CD4-positive, alpha-beta T cell treated with Interleukin-17A for 4 hours (primary cell): ENCODE measurements around the gene RNF138.
"Not testable (repeated sequence)": the region's sequence is repeated elsewhere in the genome, so short reads cannot be mapped to it uniquely, and the experiment has no call there.

Experiments used
- DNase-seq: peaks from one replicate; pipeline ENCODE4 v3.0.0-alpha.2; 2020; ENCODE audit warnings: mixed read lengths

Gene RNF138

DNA sequence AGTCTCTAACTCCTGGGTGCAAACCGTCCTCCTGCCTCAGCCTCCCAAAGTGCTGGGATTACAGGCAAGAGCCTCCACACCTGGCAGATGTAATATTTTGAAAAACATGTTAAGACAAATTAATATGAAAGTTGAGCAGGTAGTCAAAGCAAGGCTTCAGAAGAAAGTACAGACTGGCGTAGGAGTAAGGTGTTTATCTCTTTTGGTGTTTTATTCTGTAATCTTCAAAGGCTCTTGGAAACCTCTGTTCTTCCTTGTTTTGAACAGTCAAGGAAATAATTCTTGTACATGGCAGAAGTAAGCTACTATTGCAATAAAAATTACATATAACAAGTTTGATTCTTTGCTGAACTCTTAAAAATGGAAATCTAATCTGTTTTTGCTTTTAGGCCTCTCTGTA is 5.3 kb downstream of the RNF138 start:
- no peak for DNase-seq

DNA sequence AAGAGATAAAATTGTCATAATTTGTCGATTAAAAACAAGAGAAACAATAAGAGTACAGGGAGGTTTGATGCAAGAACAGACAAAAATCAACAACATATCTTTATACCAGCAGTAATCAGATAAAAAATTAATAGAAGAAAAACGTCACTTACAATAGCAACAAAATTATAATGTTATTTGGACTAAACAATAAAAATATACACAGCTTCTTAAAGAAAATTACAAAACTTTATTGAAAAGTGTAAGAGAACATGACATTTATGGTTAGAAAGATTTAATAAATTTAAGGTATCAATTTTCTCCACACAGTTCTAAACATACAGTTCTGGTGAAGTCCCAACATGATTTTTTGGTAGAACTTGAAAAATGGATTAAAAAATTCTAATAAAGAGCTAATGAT is 12.8 kb downstream of the RNF138 start:
- DNase-seq = no peak

DNA sequence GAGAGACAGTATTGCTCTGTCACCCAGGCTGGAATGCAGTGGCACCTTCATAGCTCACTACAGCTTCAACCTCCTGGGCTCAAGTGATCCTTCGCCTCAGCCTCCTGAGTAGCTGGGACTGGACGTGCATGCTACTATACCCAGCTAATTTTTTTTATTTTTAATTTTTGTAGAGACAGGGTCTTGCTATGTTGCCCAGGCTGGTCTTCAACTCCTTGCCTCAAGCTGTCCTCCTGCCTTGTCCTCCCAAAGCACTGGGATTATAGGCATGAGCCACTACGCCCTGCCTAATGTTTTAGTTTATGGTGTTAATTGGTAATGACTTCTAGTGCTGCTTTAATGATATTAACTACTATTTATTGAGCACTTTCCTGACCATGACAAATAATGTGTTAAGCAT is 18.3 kb downstream of the RNF138 start:
- DNase-seq = no peak

DNA sequence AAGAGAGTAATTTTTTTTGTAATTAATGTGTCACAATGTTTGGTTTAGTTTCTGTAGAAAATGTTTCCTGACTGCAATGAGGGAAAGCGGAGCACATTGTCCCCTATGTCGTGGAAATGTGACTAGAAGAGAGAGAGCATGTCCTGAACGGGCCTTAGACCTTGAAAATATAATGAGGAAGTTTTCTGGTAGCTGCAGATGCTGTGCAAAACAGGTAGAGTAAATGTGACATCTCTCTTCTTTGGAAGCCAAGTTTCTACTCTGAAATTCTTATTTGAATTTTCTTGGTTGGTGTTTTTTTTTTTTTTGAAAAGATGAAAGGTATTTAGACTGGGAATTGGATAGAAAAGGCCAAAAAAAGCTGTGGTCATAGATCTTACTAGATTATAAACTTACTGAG is 20.0 kb downstream of the RNF138 start:
- no peak for DNase-seq

DNA sequence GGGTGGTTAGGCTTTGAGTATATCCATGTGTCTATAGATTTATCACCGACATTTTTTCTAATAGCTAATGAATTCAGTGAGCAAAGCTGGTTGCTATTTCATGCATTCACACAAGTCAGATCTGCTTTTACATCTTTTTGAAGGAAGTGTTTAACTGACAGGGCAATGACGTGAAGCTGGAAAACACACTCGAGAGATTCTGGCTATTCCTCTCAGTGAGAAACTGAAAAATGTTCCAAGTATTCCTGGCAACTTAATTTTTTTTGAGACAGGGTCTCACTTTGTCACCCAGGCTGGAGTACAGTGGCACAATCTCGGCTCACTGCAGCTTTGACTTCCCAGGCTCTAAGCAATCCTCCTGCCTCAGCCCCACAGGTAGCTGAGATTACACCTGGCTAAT is 21.2 kb downstream of the RNF138 start:
- no peak for DNase-seq

DNA sequence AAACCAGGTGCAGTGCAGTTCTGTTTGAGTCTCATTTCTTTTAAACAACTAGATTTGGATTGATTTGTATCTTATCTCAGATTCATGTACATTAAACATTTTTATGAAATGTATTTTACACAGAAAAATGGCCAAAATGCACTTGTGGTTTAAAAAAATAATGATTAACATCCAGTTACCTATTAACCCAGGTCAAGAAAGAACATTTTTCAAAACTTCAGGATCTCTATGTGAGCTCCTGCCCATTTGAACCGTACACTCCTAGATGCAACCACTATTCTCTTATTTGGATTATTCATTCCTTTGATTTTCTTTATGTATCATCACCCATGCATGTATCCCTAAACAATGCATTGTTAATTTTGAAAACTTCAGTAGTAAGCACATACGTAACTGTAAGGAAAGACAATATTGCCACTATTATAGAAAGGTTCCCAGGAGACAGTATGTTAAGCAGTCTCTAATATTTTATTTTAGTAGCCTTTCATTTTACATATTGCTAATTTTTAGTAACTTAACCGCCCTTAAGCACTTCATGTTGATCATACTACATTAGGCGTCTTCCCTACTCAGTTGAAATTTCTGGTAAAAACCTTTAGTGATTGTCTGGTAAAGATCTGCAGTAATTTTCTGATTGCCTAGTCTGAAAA is 22.7 kb downstream of the RNF138 start:
- DNase-seq = no peak

DNA sequence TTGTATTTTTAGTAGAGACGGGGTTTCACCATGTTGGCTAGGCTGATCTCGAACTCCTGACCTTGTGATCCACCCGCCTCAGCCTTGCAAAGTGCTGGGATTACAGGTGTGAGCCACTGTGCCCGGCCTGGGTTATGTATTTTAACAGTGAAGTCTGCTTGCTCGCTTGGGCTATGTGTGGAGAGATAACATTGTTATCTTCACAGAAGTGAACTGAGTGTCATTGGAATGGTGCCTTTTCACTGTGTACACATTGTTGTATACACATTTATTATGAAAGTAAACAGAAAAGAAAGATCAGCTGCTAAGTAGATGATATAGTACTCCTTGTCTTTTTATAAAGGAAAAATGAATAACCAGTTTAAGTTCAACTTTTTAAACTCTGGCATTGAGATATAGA is 30.4 kb downstream of the RNF138 start:
- no peak for DNase-seq

DNA sequence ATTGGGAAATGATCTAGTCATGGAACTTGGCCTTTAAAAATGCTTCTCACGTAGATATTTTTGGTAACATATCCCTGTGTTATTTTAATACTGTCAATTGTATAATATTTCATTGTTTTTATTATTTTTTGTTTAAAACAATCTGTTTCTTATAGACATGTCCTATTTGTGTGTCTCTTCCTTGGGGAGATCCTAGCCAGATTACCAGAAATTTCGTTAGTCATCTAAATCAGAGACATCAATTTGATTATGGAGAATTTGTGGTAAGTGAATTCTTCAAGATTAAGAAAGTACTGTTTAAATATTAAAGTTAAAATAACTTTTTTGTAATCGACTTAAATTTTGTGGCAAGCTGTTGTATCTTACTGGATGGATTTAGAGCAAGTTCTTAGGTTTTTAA is 34.9 kb downstream of the RNF138 start:
- no peak for DNase-seq

DNA sequence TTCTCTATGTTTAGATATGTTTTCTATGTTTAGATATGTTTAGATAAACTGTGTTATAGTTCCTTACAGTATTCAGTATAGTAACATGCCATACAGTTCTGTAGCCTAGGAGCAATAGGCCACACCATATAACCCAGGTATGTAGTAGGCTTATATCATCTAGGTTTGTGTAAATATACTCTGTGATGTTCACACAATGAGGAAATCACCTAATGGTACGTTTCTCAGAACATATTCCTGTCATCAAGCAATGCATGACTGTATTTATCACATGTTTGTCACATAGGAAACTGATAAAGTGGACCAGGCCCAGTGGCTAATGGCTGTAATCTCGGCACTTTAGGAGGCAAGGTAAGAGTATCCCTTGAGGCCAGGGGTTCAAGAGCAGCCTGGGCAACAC is 44.0 kb downstream of the RNF138 start:
- no peak for DNase-seq

DNA sequence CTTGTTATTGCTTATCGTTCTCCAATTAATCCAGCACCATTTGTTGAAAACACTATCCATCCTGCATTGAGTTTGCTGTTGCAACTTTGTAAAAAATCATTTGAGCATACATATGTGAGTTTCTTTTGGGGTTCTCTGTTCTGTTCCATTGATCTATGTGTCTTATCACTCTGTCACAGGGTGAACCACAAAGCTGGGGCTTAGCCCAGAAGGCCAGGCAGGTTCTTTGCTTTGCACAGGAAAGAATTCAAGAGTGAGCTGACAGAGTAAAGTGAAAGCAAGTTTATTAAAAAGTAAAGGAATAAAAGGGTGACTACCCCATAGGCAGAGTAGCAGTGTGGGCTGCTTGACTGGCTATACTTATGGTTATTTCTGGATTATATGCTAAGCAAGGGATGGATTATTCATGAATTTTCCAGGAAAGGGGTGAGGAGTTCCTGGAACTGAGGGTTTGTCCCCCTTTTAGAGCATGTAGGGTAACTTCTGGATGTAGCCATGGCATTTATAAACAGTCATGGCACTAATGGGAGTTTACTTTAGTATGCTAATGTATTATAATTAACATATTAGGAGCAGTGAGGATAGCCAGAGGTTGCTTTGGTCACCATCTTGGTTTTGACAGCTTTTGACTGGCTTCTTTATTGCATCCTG is 46.8 kb downstream of the RNF138 start:
- no peak for DNase-seq

DNA sequence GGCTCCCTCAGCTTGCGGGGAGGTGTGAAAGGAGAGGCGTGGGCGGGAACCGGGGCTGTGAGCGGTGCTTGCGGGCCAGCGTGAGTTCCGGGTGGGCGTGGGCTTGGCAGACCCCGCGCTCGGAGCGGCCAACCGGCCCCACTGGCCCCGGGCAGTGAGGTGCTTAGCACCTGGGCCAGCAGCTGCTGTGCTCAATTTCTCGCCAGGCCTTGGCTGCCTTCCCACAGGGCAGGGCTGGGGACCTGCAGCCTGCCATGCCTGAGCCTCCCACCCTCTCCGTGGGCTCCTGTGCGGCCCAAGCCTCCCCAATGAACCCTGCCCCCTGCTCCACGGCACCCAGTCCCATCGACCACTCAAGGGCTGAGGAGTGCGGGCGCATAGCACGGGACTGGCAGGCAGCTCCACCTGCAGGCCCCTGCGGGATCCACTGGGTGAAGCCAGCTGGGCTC is 48.2 kb downstream of the RNF138 start:
- no peak for DNase-seq

DNA sequence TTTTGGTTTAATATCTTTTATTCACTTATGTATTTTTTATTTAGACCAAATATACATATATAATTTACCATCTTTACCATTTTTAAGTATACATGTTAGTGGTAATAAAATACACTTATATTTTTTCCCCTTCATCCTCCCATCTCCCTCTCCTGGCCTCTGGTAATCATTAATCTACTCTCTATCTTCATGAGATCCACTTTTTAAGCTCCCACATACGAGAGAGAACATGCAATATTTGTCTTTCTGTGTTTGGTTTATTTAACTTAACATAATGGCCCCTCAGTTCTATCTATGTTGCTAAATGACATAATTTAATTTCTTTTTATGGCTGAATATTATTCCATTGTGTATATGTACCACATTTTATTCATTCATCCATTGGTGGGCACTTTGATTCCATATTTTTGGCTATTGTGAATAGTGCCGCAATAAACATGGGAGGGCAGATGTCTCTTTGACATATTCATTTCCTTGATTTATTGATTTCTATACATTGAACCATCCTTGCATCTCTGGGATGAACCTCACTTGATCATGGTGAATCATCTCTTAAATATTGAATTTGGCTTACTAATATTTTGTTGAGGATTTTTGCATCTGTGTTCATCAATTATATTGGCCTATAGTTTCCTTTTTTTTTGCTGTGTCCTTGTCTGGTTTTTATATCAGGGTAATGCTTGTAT is 56.7 kb downstream of the RNF138 start:
- DNase-seq = no peak

DNA sequence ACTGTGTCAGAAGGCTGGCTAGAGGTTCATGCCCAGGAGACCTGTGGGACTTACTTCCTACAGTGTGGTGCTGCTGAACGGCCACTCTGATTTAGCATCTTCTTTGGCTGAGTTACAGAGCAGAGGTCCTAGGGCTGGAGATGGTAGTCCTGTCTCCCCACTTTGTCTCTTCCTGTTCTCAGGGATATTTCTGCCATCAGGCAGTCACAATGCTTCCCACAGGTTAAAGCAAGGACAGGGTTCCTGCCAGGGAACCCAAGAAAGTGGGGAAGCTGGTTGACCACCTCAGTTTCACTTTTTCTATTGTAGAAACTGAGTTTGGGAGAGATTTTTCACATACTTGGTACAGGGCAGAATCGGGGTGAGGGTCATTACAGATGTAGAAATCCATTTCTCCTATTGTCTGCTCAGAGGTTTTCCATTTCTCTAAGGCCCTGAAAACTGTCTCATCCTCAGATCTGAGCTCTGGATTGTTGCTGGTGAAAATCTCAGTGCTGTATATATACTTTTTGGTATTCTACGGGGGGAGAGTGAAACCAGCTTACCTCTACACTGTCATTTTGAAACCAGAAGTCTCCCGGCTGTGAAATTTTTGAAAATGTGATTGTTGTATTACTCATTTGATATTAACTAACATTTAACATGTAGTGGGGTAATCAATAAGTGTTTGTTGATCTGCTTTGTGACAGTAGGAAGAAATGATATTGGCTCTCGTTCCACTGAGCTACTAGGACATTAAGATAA is 61.2 kb downstream of the RNF138 start:
- DNase-seq = no peak

DNA sequence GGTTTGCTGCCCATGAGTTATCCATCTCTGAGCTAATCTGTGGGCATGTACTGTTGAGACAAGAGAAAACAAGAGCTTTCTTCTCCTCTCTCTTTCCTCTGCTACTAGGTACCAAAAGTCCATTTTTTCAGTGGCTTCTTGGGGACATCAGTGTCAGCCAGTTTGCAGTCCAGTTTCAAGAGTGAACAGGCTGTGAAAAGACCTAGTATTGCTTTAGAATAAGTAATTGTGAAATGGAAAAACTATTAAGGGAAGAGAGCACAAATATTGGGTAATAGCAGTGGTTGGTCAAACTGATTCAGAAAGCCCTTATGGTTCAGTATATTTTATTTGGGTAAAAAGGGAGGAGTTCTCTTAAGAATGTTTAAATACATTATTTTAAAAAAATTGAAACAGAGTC is 65.2 kb downstream of the RNF138 start:
- no peak for DNase-seq

DNA sequence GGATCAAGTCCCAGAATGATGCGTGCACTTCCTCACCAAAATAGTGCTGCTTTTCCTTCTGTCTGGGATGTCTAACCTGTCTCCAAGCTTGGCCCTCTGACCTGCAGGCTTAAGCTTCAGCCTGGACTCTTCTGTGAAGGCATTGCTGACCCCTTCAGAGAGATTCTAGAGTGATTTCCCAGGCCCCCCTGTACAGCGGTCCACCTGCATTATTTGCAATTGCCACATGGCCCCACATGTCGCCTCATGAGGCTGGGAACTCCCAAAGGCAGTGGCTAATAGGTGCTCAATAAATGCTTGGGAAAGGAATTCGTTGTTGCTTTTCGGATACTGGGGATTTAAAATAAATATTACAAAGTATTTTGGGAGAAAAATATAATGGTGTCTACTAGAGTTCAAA is 65.9 kb downstream of the RNF138 start:
- no peak for DNase-seq

DNA sequence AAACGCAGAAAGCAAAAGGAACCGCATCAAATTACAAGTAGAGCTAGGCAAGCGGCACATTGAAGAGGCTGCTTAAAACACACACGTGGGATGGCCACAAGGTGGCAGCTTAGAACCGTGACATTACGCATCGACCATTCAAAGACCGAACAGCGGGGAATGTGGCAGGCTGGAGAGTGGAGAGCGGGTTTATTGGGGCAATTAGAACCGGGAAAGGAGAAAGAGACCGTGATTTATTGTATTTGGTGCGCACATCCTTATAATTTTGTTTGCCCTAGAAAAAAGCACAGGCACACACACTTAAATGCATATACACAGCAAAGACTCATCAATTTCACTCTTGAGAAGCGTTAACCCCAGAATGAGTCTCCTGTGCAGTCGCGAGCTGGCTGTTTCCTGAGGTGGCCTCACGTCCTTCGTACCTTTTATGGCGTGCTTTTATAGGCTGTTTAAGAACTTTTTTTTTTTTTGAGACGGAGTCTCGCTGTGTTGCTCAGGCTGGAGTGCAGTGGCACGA is 66.5 kb downstream of the RNF138 start:
- peak; percentile 80 for DNase-seq

DNA sequence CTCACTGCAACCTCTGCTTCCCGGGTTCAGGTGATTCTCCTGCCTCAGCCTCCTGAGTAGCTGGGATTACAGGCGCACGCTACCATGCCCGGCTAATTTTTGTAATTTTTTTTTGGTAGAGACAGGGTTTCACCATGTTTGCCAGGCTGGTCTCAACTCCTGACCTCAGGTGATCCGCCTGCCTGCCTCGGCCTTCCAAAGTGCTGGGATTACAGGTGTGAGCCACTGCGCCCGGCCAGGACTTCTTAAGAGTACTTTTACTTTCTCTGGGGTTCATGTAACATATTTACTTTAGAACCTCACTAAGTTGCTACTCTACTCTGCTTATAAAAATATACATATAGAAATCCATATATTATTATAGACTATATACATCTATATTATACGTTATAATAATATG is 67.0 kb downstream of the RNF138 start:
- not testable (repeated sequence) for DNase-seq

DNA sequence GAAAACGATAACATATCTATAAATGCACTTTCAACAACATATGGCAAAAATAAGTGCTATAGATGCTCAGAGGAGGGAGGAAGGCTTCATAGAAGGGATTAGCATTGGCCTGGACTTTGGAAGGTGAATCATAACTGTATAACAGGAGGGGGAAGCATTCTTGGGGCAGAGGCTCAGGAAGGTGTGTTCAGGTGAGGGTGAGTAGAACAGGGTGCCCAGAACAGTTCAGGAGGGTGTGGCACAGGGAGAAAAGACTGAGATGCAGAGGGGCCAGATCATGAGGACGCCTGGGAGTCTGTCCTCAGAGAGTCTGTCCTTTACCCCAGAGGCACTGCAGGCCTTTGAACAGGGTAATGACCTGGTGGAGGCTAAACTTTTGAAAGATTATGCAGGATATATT is 68.9 kb downstream of the RNF138 start:
- no peak for DNase-seq

DNA sequence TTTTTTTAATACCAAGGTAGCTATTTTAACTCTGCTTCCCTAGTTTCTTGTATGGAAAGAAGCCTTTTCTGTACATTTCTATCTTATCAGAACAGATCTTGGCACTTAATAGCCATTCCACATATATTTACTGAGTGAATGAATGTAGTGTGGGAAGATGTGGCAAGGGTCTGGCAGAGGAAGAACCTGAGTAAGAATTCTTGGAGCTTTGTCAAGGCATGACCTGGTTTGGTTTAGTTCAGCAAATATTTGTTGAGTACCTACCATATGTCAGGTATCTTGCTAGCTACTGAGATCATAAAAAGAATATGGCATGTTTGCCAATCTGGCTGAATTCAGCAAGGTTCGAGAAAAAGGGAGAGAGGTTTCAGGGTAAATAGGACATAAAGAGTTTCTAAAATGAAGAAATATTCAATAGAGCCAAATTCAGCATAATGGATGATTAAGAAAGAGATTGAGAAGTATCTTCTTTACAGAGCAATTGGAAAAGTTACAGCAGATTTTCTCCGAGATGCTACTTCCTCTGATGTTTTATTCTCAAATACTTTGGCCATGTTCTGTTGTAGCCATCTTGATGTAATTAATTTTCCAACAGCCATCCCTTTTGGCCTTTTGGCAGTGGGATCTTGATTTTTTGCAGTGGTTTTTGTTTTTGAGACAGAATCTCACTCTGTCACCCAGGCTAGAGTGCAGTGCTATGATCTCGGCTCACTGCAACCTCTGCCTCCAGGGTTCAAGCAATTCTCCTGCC is 76.5 kb downstream of the RNF138 start:
- no peak for DNase-seq

DNA sequence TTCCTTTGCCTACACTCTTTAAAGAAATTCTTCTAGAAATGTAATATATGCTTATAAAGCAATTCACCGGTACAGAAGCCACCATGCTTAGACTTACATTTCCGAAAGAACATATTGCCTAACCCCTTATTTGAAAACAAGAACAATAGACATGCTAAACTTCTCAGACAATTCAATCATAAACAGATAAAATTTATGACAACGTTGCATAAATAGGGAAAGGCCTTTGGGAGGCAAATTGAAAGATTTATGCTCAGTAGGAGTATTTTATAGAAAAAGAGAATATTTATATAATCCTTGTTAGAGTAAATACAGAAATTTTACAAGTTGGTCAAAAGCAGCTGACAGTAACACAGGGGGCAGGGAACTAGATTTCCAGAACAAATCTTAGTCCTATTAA is 82.0 kb downstream of the RNF138 start:
- no peak for DNase-seq

DNA sequence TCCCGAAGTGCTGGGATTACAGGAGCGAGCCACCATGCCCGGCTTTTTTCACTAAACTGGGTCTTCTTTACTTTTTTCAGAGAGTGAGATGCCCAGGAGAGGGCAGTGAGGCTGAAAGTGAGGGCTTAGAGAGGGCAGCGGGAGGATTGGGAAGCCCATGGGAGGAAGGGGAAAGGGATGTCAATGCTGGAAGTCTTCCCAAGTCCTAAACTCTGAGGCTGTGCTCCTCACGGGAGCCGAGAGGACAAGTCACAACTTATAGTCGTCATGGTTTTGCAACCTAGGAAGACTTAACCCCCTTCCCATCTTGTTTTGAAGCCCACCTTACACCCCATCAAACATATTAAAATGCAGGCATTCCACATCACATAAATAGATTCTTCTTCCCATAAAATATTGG is 83.0 kb downstream of the RNF138 start:
- DNase-seq = no peak

DNA sequence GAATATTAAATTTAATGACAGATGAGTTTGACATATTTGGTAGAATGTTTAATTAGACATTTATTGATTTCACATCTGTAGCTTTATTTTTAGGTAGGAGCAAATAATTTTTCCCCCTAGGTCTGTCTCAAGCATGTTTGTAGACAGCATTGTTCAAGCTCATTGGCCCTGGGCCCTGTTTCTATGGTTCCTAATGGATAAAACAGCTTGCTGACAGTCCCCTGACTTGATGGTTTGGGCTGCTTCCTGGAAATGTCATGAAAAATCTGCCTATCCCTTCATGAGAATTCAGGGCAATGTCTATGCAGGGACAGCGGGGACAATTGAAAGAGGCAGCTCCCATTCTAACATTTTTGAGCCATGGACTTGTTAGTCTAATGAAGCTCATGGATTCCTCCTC is 83.6 kb downstream of the RNF138 start:
- DNase-seq = no peak

DNA sequence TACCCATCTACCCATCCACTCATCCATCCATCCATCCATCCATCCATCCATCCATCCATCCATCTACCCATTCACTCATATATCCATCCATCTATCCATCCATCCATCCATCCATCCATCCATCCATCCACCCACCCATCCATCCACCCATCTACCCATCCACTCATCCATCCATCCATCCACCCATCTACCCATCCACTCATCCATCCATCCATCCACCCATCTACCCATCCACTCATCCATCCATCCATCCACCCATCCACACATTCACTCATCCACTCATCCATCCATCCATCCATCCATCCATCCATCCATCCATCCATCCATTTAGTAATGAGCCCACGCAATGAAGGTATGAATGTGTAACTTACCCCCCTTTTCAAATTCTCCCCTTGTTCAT is 85.1 kb downstream of the RNF138 start:
- not testable (repeated sequence) for DNase-seq
